ENCODE data around the gene AOAH.

Gene AOAH

GRCh38 chr7:36563706-36564327 lies 160.5 kb downstream of the AOAH start:
- no peak overlapping the region for H3K4me3 ChIP-seq (ENCODE audit: low read length)
- DNase-seq (ENCODE audit: low read depth) = peak; percentile 0
- no peak for TF ChIP-seq CTCF (conservative IDR thresholded peaks at IDR 0.05; ENCODE audit: low read length)

GRCh38 chr7:36562121-36562520 lies 162.2 kb downstream of the AOAH start:
- no peak for DNase-seq (ENCODE audit: low read depth)
- no peak overlapping the region for H3K4me3 ChIP-seq (ENCODE audit: low read length)
- no peak for TF ChIP-seq CTCF (conservative IDR thresholded peaks at IDR 0.05; ENCODE audit: low read length)

- TF ChIP-seq CTCF (conservative IDR thresholded peaks at IDR 0.05; ENCODE audit: low read length) = no peak
- DNase-seq (ENCODE audit: low read depth) = no peak
- H3K4me3 ChIP-seq (ENCODE audit: low read length) = no peak overlapping the region
Measured at GRCh38 chr7:36549029-36549428, 175.3 kb downstream of the AOAH start.

GRCh38 chr7:36547416-36547815 lies 176.9 kb downstream of the AOAH start:
- TF ChIP-seq CTCF (conservative IDR thresholded peaks at IDR 0.05; ENCODE audit: low read length) = no peak
- H3K4me3 ChIP-seq (ENCODE audit: low read length) = no peak overlapping the region
- no peak for DNase-seq (ENCODE audit: low read depth)

GRCh38 chr7:36546331-36546730 lies 178.0 kb downstream of the AOAH start:
- TF ChIP-seq CTCF (conservative IDR thresholded peaks at IDR 0.05; ENCODE audit: low read length) = no peak
- H3K4me3 ChIP-seq (ENCODE audit: low read length) = no peak overlapping the region
- DNase-seq (ENCODE audit: low read depth) = no peak

- TF ChIP-seq CTCF (conservative IDR thresholded peaks at IDR 0.05; ENCODE audit: low read length) = no peak
- no peak overlapping the region for H3K4me3 ChIP-seq (ENCODE audit: low read length)
- no peak for DNase-seq (ENCODE audit: low read depth)
Measured at GRCh38 chr7:36545291-36545690, 179.0 kb downstream of the AOAH start.

- no peak for TF ChIP-seq CTCF (conservative IDR thresholded peaks at IDR 0.05; ENCODE audit: low read length)
- no peak overlapping the region for H3K4me3 ChIP-seq (ENCODE audit: low read length)
- DNase-seq (ENCODE audit: low read depth) = no peak
Measured at GRCh38 chr7:36538126-36538525, 186.2 kb downstream of the AOAH start.

All from AG10803 (cell line).